Esophagus squamous epithelium (tissue), 5 donors: Measurements from ENCODE around the gene RUNX3. TPM values are rescaled to one million over a fixed set of nuclear protein-coding genes. Genes with fewer than 3 reads are reported as not detected.

Experiments used
- DNase-seq: peaks from one replicate; lab custom pipeline; 2025; lab: John Stamatoyannopoulos, UW
- H3K27ac ChIP-seq, 4 donors: fragments of 200-600 bp; sonication (generic); one replicate each; pipeline ENCODE4 v1.5.1; 2016 to 2019; ENCODE audit warnings: mild to moderate bottlenecking in 1 of 4
- H3K27me3 ChIP-seq, 4 donors: fragments of 200-600 bp; sonication (generic); 1 replicate in 3 of 4; 2 replicates in 1 of 4; pipeline versions ENCODE4 v1.5.1 to v1.6.0; 2017 to 2021; ENCODE audit warnings: antibody characterized with exemption in 1 of 4
- H3K36me3 ChIP-seq, 3 donors: fragments of 200-600 bp; sonication (generic); one replicate each; pipeline ENCODE4 v1.5.1; 2016 to 2019
- H3K4me1 ChIP-seq, 3 donors: fragments of 200-600 bp; sonication (generic); one replicate each; pipeline ENCODE4 v1.5.1; 2017 to 2019
- H3K4me3 ChIP-seq, 4 donors: fragments of 200-600 bp; sonication (generic); 1 replicate in 3 of 4; 2 replicates in 1 of 4; pipeline ENCODE4 v1.5.1; 2016 to 2019; ENCODE audit warnings: mild to moderate bottlenecking in 2 of 4, moderate library complexity in 1 of 4
- H3K9me3 ChIP-seq, 3 donors: fragments of 200-600 bp; sonication (generic); one replicate each; pipeline ENCODE4 v1.5.1; 2016 to 2019
- POLR2A ChIP-seq, 4 donors: fragments of 450-650 bp; IDR thresholded peaks; one replicate each; pipeline ENCODE4 v1.6.1; 2017; ENCODE audit warnings: antibody characterized with exemption in 4 of 4, mild to moderate bottlenecking in 4 of 4, moderate library complexity in 3 of 4
- WGBS, 2 donors: methylation state at CpG; one replicate each; pipeline ENCODE4 v1.1.5; 2018; 5-methylcytosine and 5-hydroxymethylcytosine counted together
- intact Hi-C: fragments of 100-400 bp; cut with DNase I; formaldehyde crosslinking; loops from one replicate; pipeline ENCODE4 v1.15.0; 2022
- total RNA-seq, 4 donors: library from RNA; depleted of rRNA; stranded (reverse); fragments of >200 nt; gene quantifications; one replicate each; pipeline ENCODE4 v1.1.0, GENCODE V29; 2016
- TF ChIP-seq, protein P1 (sequence below), 6 experiments: fragments of 450-650 bp in 4 of 6; fragments of 200-600 bp in 2 of 6; sonication (generic) in 2 of 6; IDR thresholded peaks; one replicate each; pipeline ENCODE4 v1.5.1; 2016 to 2019; ENCODE audit warnings: antibody characterized with exemption in 6 of 6, mild to moderate bottlenecking in 4 of 6, moderate library complexity in 4 of 6
- donor health status: DM: yes; HTN: yes; CAD: no.

The RUNX3 gene
- total RNA-seq, 4 donors from 2014 or later, result 1.9 to 5.7 (median 3.1) TPM

DNA sequence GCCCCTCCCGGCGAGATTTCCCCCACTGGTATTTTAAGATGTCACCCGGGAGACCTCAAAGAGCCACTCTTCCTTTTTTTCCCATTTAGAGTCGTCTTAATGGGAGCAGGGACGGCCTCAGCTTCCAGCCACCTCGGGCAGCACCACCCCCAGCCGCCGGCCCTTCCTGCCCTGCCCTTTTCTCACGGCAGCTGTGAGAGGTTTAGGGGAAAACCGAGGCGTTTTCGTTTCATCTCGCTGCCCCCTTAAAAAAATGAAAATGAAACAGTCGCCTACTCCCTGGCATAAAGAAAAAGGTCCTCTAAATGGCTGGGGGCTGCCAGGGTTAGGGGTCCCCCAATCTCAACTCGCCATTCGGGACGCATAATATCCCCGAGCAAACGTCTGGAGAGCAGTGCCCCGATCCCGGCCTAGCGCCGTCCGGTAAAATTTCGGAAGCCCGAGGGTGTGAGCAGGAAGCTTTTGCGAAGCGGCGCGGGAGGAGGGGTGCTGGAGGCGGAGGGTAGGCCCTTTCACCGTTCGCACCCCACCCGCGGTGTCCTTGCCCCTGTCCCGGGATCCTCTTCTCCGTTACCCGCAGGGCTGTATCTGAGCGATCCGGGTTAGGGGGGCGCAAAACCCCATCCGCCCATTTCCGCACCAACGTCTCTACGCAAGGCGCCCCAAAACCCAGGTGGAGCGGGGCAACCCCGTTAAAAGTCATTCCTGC lies 1.2 kb downstream of the RUNX3 start:
- intact Hi-C loops, result no loop called here
- WGBS, 2 donors, result 3 to 8% methylated on average over 11 to 13 of the region's 48 CpGs
- Histone ChIP-seq H3K27ac (peak overlapping the region; percentile 51 to 88 (median 74)), H3K4me3 (peak overlapping the region; percentile 22 to 67 (median 40)), H3K9me3 (no peaks in the 10 kb centered on the region), H3K4me1 (peaks cover 31 to 70% (median 41%) of the 10 kb centered on the region in 3 donors), H3K27me3 (peaks cover 34 to 100% (median 48%) of the 10 kb centered on the region in 4 donors), H3K36me3 (no peaks in the 10 kb centered on the region)
- TF ChIP-seq POLR2A (IDR thresholded peaks at IDR 0.05), result no peak
- TF ChIP-seq, protein P1, sequence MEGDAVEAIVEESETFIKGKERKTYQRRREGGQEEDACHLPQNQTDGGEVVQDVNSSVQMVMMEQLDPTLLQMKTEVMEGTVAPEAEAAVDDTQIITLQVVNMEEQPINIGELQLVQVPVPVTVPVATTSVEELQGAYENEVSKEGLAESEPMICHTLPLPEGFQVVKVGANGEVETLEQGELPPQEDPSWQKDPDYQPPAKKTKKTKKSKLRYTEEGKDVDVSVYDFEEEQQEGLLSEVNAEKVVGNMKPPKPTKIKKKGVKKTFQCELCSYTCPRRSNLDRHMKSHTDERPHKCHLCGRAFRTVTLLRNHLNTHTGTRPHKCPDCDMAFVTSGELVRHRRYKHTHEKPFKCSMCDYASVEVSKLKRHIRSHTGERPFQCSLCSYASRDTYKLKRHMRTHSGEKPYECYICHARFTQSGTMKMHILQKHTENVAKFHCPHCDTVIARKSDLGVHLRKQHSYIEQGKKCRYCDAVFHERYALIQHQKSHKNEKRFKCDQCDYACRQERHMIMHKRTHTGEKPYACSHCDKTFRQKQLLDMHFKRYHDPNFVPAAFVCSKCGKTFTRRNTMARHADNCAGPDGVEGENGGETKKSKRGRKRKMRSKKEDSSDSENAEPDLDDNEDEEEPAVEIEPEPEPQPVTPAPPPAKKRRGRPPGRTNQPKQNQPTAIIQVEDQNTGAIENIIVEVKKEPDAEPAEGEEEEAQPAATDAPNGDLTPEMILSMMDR (IDR thresholded peaks at IDR 0.05), result no peak
- DNase-seq, result no peak

DNA sequence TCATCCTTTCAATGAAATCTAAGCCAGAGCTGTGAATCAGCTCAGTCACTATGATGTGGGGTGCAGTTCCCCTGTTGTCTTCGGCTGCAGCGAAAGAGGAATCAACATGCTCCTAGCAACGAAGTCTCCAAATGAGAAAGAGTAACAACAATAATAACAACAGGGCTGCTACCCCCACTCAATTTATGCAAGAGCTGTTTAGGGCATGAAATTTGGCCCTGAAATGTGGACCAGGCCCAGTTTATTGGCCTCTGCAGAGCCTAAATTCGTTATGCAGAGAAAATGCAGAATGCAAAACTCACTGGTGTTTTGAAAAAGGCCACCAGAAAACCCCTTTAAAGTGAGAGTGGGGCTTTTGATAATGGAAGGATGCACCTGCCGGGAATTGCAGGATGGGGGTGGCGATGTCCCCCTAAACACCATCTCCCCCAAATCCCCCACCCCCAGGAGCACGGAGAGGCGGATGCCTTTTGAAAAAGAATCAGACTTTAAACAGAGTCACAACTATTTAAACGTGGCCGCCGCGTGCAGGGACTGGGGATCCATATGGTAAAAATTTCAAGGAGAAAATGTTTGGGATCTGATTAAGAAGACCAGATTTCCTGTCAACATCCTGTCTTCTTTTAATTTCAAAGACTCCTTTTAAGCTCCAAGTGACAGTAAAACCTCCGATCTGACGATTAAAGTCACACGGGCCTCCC lies 1.9 kb downstream of the RUNX3 start:
- no peak for TF ChIP-seq POLR2A (IDR thresholded peaks at IDR 0.05)
- TF ChIP-seq, protein P1 (IDR thresholded peaks at IDR 0.05), result no peak
- H3K4me1 ChIP-seq, result peaks cover 31 to 70% (median 41%) of the 10 kb centered on the region in 3 donors
- no peaks in the 10 kb centered on the region for H3K9me3 ChIP-seq
- WGBS, 2 donors, result 11 to 21% methylated on average over 15 of the region's 15 CpGs
- H3K27ac ChIP-seq, result peak overlapping the region in 3 of 4 donors; percentile 51 to 83 (median 65)
- peak overlapping the region; percentile 22 to 67 (median 40) for H3K4me3 ChIP-seq
- intact Hi-C loops, result no loop called here
- DNase-seq, result no peak
- H3K27me3 ChIP-seq, result peaks cover 34 to 100% (median 43%) of the 10 kb centered on the region in 4 donors
- H3K36me3 ChIP-seq, result no peaks in the 10 kb centered on the region

DNA sequence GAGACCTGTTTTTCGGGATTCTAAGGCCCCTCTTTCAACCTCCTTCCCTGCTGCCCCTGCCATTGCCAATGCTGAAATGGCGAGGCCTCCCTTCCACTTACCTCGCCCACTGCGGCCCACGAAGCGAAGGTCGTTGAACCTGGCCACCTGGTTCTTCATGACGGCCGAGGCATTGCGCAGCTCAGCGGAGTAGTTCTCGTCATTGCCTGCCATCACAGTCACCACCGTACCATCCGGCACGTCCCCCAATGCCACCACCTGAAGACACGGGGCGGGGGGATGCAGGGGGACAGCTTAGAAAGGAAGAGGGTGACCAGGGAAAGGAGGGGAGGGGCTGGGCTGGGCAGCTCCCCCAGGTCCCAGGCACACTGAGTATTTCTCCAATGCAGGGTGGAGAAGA lies 2.6 kb downstream of the RUNX3 start:
- intact Hi-C loops, result no loop called here
- no peaks in the 10 kb centered on the region for H3K36me3 ChIP-seq
- DNase-seq, result no peak
- peak overlapping the region; percentile 22 to 83 (median 48) for H3K27ac ChIP-seq
- H3K9me3 ChIP-seq, result no peaks in the 10 kb centered on the region
- 50 to 53% methylated on average over 3 to 7 of the region's 17 CpGs for WGBS, 2 donors
- H3K4me3 ChIP-seq, result peak overlapping the region in 3 of 4 donors; percentile 32 to 67 (median 47)
- H3K4me1 ChIP-seq, result peaks cover 29 to 66% (median 40%) of the 10 kb centered on the region in 3 donors
- peaks cover 27 to 99% (median 40%) of the 10 kb centered on the region in 4 donors for H3K27me3 ChIP-seq
- TF ChIP-seq POLR2A (IDR thresholded peaks at IDR 0.05), result no peak
- TF ChIP-seq, protein P1 (IDR thresholded peaks at IDR 0.05), result no peak

DNA sequence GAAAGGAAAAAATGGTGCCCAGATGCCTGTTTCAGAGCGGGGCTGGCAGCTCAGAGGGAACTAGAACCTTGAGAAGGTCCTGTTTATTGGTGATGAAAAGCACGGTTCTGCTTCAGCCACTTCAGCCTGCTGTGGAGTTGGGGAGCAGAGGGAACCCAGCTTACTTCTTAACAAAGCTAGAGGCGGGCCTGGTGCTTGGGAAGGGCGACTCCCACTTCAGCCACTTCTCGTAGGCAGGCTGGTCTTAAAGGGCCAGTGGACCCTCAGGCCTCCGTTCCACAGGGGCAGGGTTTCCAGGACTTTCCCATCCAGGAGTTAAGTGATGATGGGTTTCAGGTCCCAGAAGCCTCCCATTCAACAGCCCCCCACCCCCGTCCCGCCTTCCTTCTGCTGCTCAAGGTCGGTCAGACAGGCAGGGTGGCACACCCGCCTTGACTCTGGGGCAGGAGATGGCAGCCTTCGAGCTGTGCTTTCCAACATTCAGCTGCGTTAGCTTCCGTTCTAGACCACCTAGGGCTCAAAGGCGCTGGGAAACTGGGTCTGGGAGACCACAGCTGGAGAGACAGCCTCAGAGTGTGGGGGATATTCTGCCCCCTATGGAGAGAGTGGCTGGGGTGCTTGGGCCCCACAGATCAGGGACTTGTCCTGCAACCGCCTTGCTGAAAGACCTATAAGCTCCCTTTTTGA lies 3.4 kb downstream of the RUNX3 start:
- Histone ChIP-seq H3K27me3 (peaks cover 24 to 97% (median 35%) of the 10 kb centered on the region in 4 donors), H3K36me3 (no peaks in the 10 kb centered on the region), H3K4me1 (peaks cover 24 to 58% (median 32%) of the 10 kb centered on the region in 3 donors), H3K9me3 (no peaks in the 10 kb centered on the region), H3K27ac (peak overlapping the region in 2 of 4 donors; percentile 22 to 83), H3K4me3 (peak overlapping the region in 3 of 4 donors; percentile 5 to 67 (median 47))
- 19 to 31% methylated on average over 9 to 11 of the region's 15 CpGs for WGBS, 2 donors
- intact Hi-C loops, result no loop called here
- TF ChIP-seq, protein P1 (IDR thresholded peaks at IDR 0.05), result no peak
- TF ChIP-seq POLR2A (IDR thresholded peaks at IDR 0.05), result no peak
- no peak for DNase-seq
